ENCODE data around the gene ITPR2. TPM values are rescaled to one million over a fixed set of nuclear protein-coding genes. Genes with fewer than 3 reads are reported as not detected.

Gene ITPR2
- polyA plus RNA-seq, 1 experiment, result 3.4 TPM

GRCh38 chr12:26845057-26845666 is 12.2 kb upstream of the ITPR2 start:
- CTCF ChIA-PET, result interaction anchor here (0.6 to 1.5 kb wide), 5 partner anchors 40 to 144 kb away, joined by 3 to 10 read pairs (median 4); no protein-coding TSS in a partner anchor
- POLR2A ChIA-PET, result interaction anchor here (1.3 kb wide), 1 partner anchor 12 kb away, joined by 8 read pairs; the partner anchor contains the start of gene ITPR2

GRCh38 chr12:26843311-26843710 is 10.3 kb upstream of the ITPR2 start:
- TF ChIP-seq CTCF (IDR thresholded peaks at IDR 0.05; ENCODE audit: low read depth, low read length), result no peak
- POLR2A ChIA-PET, result no interaction called here
- Histone ChIP-seq H3K27me3 (ENCODE audit: control insufficient read depth, insufficient read depth, low read length) (no peaks in the 10 kb centered on the region), H3K27ac (ENCODE audit: low read depth, low read length) (no peak overlapping the region), H3K9me3 (ENCODE audit: control insufficient read depth, insufficient read depth, low read length) (peaks cover 5% of the 10 kb centered on the region; the same call in 1 of the 2 replicates), H3K4me3 (ENCODE audit: low read depth, low read length) (no peak overlapping the region)
- CTCF ChIA-PET, result interaction anchor here (1.1 kb wide), 1 partner anchor 10 kb away, joined by 6 read pairs; no protein-coding TSS in a partner anchor
- no peak for DNase-seq (ENCODE audit: low read depth, low spot score)

More at GRCh38 chr12:26845057-26845666, 12.2 kb upstream of the ITPR2 start:
- Histone ChIP-seq H3K9me3 (ENCODE audit: control insufficient read depth, insufficient read depth, low read length) (no peaks in the 10 kb centered on the region), H3K4me3 (ENCODE audit: low read depth, low read length) (no peak overlapping the region), H3K27me3 (ENCODE audit: control insufficient read depth, insufficient read depth, low read length) (no peaks in the 10 kb centered on the region), H3K27ac (ENCODE audit: low read depth, low read length) (no peak overlapping the region)
- TF ChIP-seq CTCF (IDR thresholded peaks at IDR 0.05; ENCODE audit: low read depth, low read length), result peak; percentile 58
- DNase-seq (ENCODE audit: low read depth, low spot score), result no peak

- POLR2A ChIA-PET, result no interaction called here
- no peak for TF ChIP-seq CTCF (IDR thresholded peaks at IDR 0.05; ENCODE audit: low read depth, low read length)
- H3K27ac ChIP-seq (ENCODE audit: low read depth, low read length), result no peak overlapping the region
- H3K9me3 ChIP-seq (ENCODE audit: control insufficient read depth, insufficient read depth, low read length), result peaks cover 5% of the 10 kb centered on the region; the same call in 1 of the 2 replicates
- H3K27me3 ChIP-seq (ENCODE audit: control insufficient read depth, insufficient read depth, low read length), result no peaks in the 10 kb centered on the region
- CTCF ChIA-PET, result interaction anchor here (0.5 kb wide), 1 partner anchor 122 kb away, joined by 3 read pairs; no protein-coding TSS in a partner anchor
- DNase-seq (ENCODE audit: low read depth, low spot score), result no peak
- no peak overlapping the region for H3K4me3 ChIP-seq (ENCODE audit: low read depth, low read length)
Observed at GRCh38 chr12:26841085-26841484, 8.1 kb upstream of the ITPR2 start.

GRCh38 chr12:26839512-26839911 is 6.5 kb upstream of the ITPR2 start:
- Histone ChIP-seq H3K27ac (ENCODE audit: low read depth, low read length) (no peak overlapping the region), H3K27me3 (ENCODE audit: control insufficient read depth, insufficient read depth, low read length) (no peaks in the 10 kb centered on the region), H3K9me3 (ENCODE audit: control insufficient read depth, insufficient read depth, low read length) (peaks cover 5% of the 10 kb centered on the region; the same call in 1 of the 2 replicates), H3K4me3 (ENCODE audit: low read depth, low read length) (no peak overlapping the region)
- CTCF ChIA-PET, result no interaction called here
- no peak for TF ChIP-seq CTCF (IDR thresholded peaks at IDR 0.05; ENCODE audit: low read depth, low read length)
- POLR2A ChIA-PET, result no interaction called here
- no peak for DNase-seq (ENCODE audit: low read depth, low spot score)

GRCh38 chr12:26838888-26839416 is 6.0 kb upstream of the ITPR2 start:
- H3K4me3 ChIP-seq (ENCODE audit: low read depth, low read length), result no peak overlapping the region
- ChIA-PET POLR2A (no interaction called here), CTCF (no interaction called here)
- no peak for DNase-seq (ENCODE audit: low read depth, low spot score)
- H3K27ac ChIP-seq (ENCODE audit: low read depth, low read length), result no peak overlapping the region
- no peaks in the 10 kb centered on the region for H3K27me3 ChIP-seq (ENCODE audit: control insufficient read depth, insufficient read depth, low read length)
- H3K9me3 ChIP-seq (ENCODE audit: control insufficient read depth, insufficient read depth, low read length), result peaks cover 5% of the 10 kb centered on the region; the same call in 1 of the 2 replicates
- no peak for TF ChIP-seq CTCF (IDR thresholded peaks at IDR 0.05; ENCODE audit: low read depth, low read length)
